Gastrocnemius medialis (tissue), 4 donors: ENCODE data around the gene CIPC. TPM values are rescaled to one million over a fixed set of nuclear protein-coding genes. Genes with fewer than 3 reads are reported as not detected.
A peak's percentile ranks its signal among the peaks of the same experiment; 100 is the strongest.

Experiments used
- ATAC-seq, 2 donors: fragments of 150-250 bp; one replicate each; pipeline ENCODE4 v1.9.1; 2016
- DNase-seq, 2 donors: peaks; one replicate each; pipeline ENCODE4 v3.0.0-alpha.2; 2019
- H3K27ac ChIP-seq, 4 donors: fragments of 200-600 bp; sonication (generic); 1 replicate in 1 of 4; 2 replicates in 3 of 4; pipeline ENCODE4 v1.5.1; 2016 to 2018; ENCODE audit warnings: mild to moderate bottlenecking in 2 of 4, moderate library complexity in 1 of 4
- H3K27me3 ChIP-seq, 3 donors: fragments of 200-600 bp; sonication (generic) in 2 of 3; 1 replicate in 1 of 3; 2 replicates in 2 of 3; pipeline versions ENCODE4 v1.5.1 to v1.6.0; 2016 to 2019; ENCODE audit warnings: mild to moderate bottlenecking in 1 of 3, moderate library complexity in 1 of 3
- H3K36me3 ChIP-seq, 2 donors: fragments of 200-600 bp; sonication (generic) in 1 of 2; one replicate each; pipeline ENCODE4 v1.5.1; 2017 to 2018
- H3K4me1 ChIP-seq, 2 donors: fragments of 200-600 bp; sonication (generic) in 1 of 2; one replicate each; pipeline ENCODE4 v1.5.1; 2016 to 2017; ENCODE audit warnings: mild to moderate bottlenecking in 2 of 2
- H3K4me3 ChIP-seq, 4 donors: fragments of 200-600 bp; sonication (generic) in 3 of 4; 1 replicate in 1 of 4; 2 replicates in 3 of 4; pipeline ENCODE4 v1.5.1; 2016 to 2019; ENCODE audit warnings: mild to moderate bottlenecking in 2 of 4
- H3K9me3 ChIP-seq, 3 donors: fragments of 200-600 bp; sonication (generic) in 2 of 3; 1 replicate in 1 of 3; 2 replicates in 2 of 3; pipeline ENCODE4 v1.5.1; 2016 to 2019
- CTCF ChIP-seq, 5 experiments: fragments of 450-650 bp in 3 of 5; fragments of 200-600 bp in 2 of 5; sonication (generic) in 2 of 5; IDR thresholded peaks in 4 of 5; conservative IDR thresholded peaks in 1 of 5; 1 replicate in 4 of 5; 2 replicates in 1 of 5; pipeline ENCODE4 v1.5.1; 2016 to 2019; ENCODE audit warnings: antibody characterized with exemption in 5 of 5, mild to moderate bottlenecking in 3 of 5, moderate library complexity in 3 of 5
- POLR2A ChIP-seq, 2 donors: fragments of 450-650 bp; IDR thresholded peaks; one replicate each; pipeline ENCODE4 v1.6.1; 2017; ENCODE audit warnings: antibody characterized with exemption in 2 of 2, mild to moderate bottlenecking in 2 of 2, moderate library complexity in 2 of 2
- in situ Hi-C, 4 donors: fragments of 200-750 bp; cut with MboI; loops; one replicate each; pipeline versions ENCODE4 v1.15.0 to v1.8.0; 2017; ENCODE audit warnings: low sequenced_read_pairs in 4 of 4
- intact Hi-C: fragments of 100-400 bp; cut with DNase I; formaldehyde crosslinking; loops from one replicate; pipeline ENCODE4 v1.15.1; 2023; ENCODE audit warnings: low total_unique reads
- total RNA-seq, 4 donors: library from RNA; depleted of rRNA; stranded (reverse); fragments of >200 nt; gene quantifications; one replicate each; pipeline versions ENCODE4 v1.1.0 to v1.2.3, GENCODE V29; 2016

Gene CIPC
- total RNA-seq, 4 donors from 2014 or later: 114 to 178 (median 120) TPM

- in situ Hi-C loops (loop anchor here in 1 of 4 donors (25.0 kb wide), 1 partner anchor 364 kb away; no protein-coding TSS in a partner anchor), intact Hi-C loops (loop anchor here (2.0 kb wide), 2 partner anchors 21 to 33 kb away; no protein-coding TSS in a partner anchor)
- ATAC-seq (peak; percentile 86 to 91), DNase-seq (peak; percentile 72 to 87)
- H3K27me3 ChIP-seq: no peaks in the 10 kb centered on the region
- H3K9me3 ChIP-seq: no peaks in the 10 kb centered on the region
- peak overlapping the region; percentile 47 to 54 (median 50) for H3K4me3 ChIP-seq
- peak; percentile 57 to 73 for TF ChIP-seq POLR2A (IDR thresholded peaks at IDR 0.05)
- no peak for TF ChIP-seq CTCF (IDR thresholded peaks at IDR 0.05 in 4 of 5, conservative IDR thresholded peaks at IDR 0.05 in 1 of 5)
- peak overlapping the region; percentile 80 to 94 (median 90) for H3K27ac ChIP-seq
- no peaks in the 10 kb centered on the region for H3K36me3 ChIP-seq
- H3K4me1 ChIP-seq: peaks cover 13 to 31% of the 10 kb centered on the region in 2 donors
Measured at GRCh38 chr14:77076113-77076631, 21.9 kb upstream of the CIPC start.

GRCh38 chr14:77077040-77077439, 21.0 kb upstream of the CIPC start:
- Histone ChIP-seq H3K27me3 (no peaks in the 10 kb centered on the region), H3K36me3 (no peaks in the 10 kb centered on the region), H3K9me3 (no peaks in the 10 kb centered on the region), H3K27ac (peak overlapping the region; percentile 76 to 91 (median 84)), H3K4me3 (no peak overlapping the region), H3K4me1 (peaks cover 13 to 26% of the 10 kb centered on the region in 2 donors)
- no peak for DNase-seq
- in situ Hi-C loops (loop anchor here in 1 of 4 donors (25.0 kb wide), 1 partner anchor 365 kb away; no protein-coding TSS in a partner anchor), intact Hi-C loops (loop anchor here (2.0 kb wide), 2 partner anchors 20 to 34 kb away; no protein-coding TSS in a partner anchor)
- TF ChIP-seq CTCF (IDR thresholded peaks at IDR 0.05 in 4 of 5, conservative IDR thresholded peaks at IDR 0.05 in 1 of 5) (no peak), POLR2A (IDR thresholded peaks at IDR 0.05) (no peak)
- peak; percentile 13 to 14 for ATAC-seq

- Histone ChIP-seq H3K4me1 (peaks cover 0 to 9% of the 10 kb centered on the region in 2 donors), H3K36me3 (no peaks in the 10 kb centered on the region), H3K4me3 (no peak overlapping the region), H3K27ac (no peak overlapping the region), H3K9me3 (no peaks in the 10 kb centered on the region), H3K27me3 (no peaks in the 10 kb centered on the region)
- intact Hi-C loops: no loop called here
- TF ChIP-seq POLR2A (IDR thresholded peaks at IDR 0.05) (no peak), CTCF (IDR thresholded peaks at IDR 0.05 in 4 of 5, conservative IDR thresholded peaks at IDR 0.05 in 1 of 5) (no peak)
- DNase-seq: no peak
- in situ Hi-C loops: loop anchor here in 1 of 4 donors (25.0 kb wide), 1 partner anchor 370 kb away; no protein-coding TSS in a partner anchor
- ATAC-seq: no peak
Measured at GRCh38 chr14:77082356-77082755, 15.7 kb upstream of the CIPC start.

GRCh38 chr14:77083082-77083481, 15.0 kb upstream of the CIPC start:
- ATAC-seq (no peak), DNase-seq (no peak)
- Histone ChIP-seq H3K27me3 (no peaks in the 10 kb centered on the region), H3K9me3 (no peaks in the 10 kb centered on the region), H3K27ac (no peak overlapping the region), H3K4me3 (no peak overlapping the region), H3K4me1 (peaks cover 0 to 6% of the 10 kb centered on the region in 2 donors), H3K36me3 (no peaks in the 10 kb centered on the region)
- intact Hi-C loops (no loop called here), in situ Hi-C loops (loop anchor here in 1 of 4 donors (25.0 kb wide), 1 partner anchor 371 kb away; no protein-coding TSS in a partner anchor)
- TF ChIP-seq CTCF (IDR thresholded peaks at IDR 0.05 in 4 of 5, conservative IDR thresholded peaks at IDR 0.05 in 1 of 5) (no peak), POLR2A (IDR thresholded peaks at IDR 0.05) (no peak)
